Activated CD8-positive, alpha-beta memory T cell treated with anti-CD3 and anti-CD28 coated beads, Interleukin-2, amount 10 ng/mL, durations not matched to agents 7 days and 5 days (primary cell): ENCODE data around the gene MYO16. TPM values are rescaled to one million over a fixed set of nuclear protein-coding genes. Genes with fewer than 3 reads are reported as not detected.

Source experiments
- ATAC-seq: fragments of 150-1000 bp; cut with Tn5 transposase; one replicate; pipeline ENCODE4 v1.10.0; 2021; ENCODE audit warnings: moderate library complexity
- CTCF ChIA-PET: fragments of 350-600 bp; sonication (Branson Sonifier 250); formaldehyde crosslinking; loops from one replicate; lab custom pipeline; 2021; ENCODE audit warnings: antibody characterized with exemption; lab: Charles Lee
- DNase-seq: peaks from one replicate; pipeline ENCODE4 v3.0.0-alpha.2; 2020
- H3K27ac Mint-ChIP-seq: one replicate; pipeline ENCODE4 v1.8.0; 2021; ENCODE audit warnings: mild to moderate bottlenecking, mixed read lengths
- H3K27me3 Mint-ChIP-seq: one replicate; pipeline ENCODE4 v1.8.0; 2021; ENCODE audit warnings: mixed read lengths
- H3K36me3 Mint-ChIP-seq: one replicate; pipeline ENCODE4 v1.8.0; 2021; ENCODE audit warnings: mild to moderate bottlenecking, mixed read lengths
- H3K4me1 Mint-ChIP-seq: one replicate; pipeline ENCODE4 v1.8.0; 2021; ENCODE audit warnings: mixed read lengths
- H3K4me3 Mint-ChIP-seq: one replicate; pipeline ENCODE4 v1.8.0; 2021; ENCODE audit warnings: mild to moderate bottlenecking, moderate library complexity, mixed read lengths
- H3K9me3 Mint-ChIP-seq: one replicate; pipeline ENCODE4 v1.8.0; 2022; ENCODE audit warnings: low read depth, mixed read lengths
- total RNA-seq, 2 experiments: library from RNA; stranded (reverse); gene quantifications; one replicate each; pipeline ENCODE4 v1.2.3, GENCODE V29; 2021

Gene MYO16
- total RNA-seq, 2 experiments from 2014 or later: 0.05 TPM; not detected in 1

- Mint-ChIP-seq H3K36me3 (no peaks in the 10 kb centered on the region), H3K27ac (no peak overlapping the region), H3K27me3 (peaks cover 6% of the 10 kb centered on the region), H3K9me3 (no peaks in the 10 kb centered on the region), H3K4me1 (no peaks in the 10 kb centered on the region), H3K4me3 (no peak overlapping the region)
- CTCF ChIA-PET: no interaction called here
- DNase-seq (no peak), ATAC-seq (no peak)
Observed at GRCh38 chr13:109196948-109197347, 567.5 kb downstream of the MYO16 start.

DNA sequence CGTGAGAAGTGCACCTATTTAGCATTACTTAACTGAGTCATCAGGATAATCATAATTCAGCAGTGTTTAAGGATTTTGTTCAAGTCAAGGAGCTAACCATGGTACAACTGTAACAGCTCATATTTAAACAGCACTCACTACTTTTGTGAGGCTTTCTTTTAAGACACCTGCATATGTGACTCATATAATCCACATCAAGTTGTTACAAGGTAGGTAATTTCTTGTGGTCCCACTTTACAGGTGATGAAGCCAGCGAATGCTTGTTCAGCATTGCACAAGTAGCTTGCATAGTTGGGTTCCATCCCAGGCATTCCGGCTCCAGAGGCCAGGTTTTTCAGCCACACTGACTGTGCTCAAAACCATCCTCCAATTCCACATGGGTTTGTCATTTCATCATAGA is 569.2 kb downstream of the MYO16 start:
- DNase-seq (no peak), ATAC-seq (no peak)
- H3K4me1 Mint-ChIP-seq: no peaks in the 10 kb centered on the region
- H3K27ac Mint-ChIP-seq: no peak overlapping the region
- no peaks in the 10 kb centered on the region for H3K36me3 Mint-ChIP-seq
- CTCF ChIA-PET: no interaction called here
- H3K4me3 Mint-ChIP-seq: no peak overlapping the region
- H3K27me3 Mint-ChIP-seq: peaks cover 3% of the 10 kb centered on the region
- H3K9me3 Mint-ChIP-seq: no peaks in the 10 kb centered on the region

GRCh38 chr13:109199280-109199679 is 569.9 kb downstream of the MYO16 start:
- Mint-ChIP-seq H3K4me3 (no peak overlapping the region), H3K4me1 (no peaks in the 10 kb centered on the region)
- CTCF ChIA-PET: no interaction called here

GRCh38 chr13:109200556-109200955 is 571.1 kb downstream of the MYO16 start:
- H3K27me3 Mint-ChIP-seq: no peaks in the 10 kb centered on the region
- ATAC-seq (no peak), DNase-seq (no peak)
- no peaks in the 10 kb centered on the region for H3K4me1 Mint-ChIP-seq
- no peaks in the 10 kb centered on the region for H3K36me3 Mint-ChIP-seq
- H3K9me3 Mint-ChIP-seq: no peaks in the 10 kb centered on the region
- H3K27ac Mint-ChIP-seq: no peak overlapping the region
- CTCF ChIA-PET: no interaction called here
- H3K4me3 Mint-ChIP-seq: no peak overlapping the region

More at GRCh38 chr13:109199280-109199679, 569.9 kb downstream of the MYO16 start:
- H3K27ac Mint-ChIP-seq: no peak overlapping the region
- H3K36me3 Mint-ChIP-seq: no peaks in the 10 kb centered on the region
- ATAC-seq: no peak
- no peak for DNase-seq
- no peaks in the 10 kb centered on the region for H3K9me3 Mint-ChIP-seq
- peaks cover 3% of the 10 kb centered on the region for H3K27me3 Mint-ChIP-seq

DNA sequence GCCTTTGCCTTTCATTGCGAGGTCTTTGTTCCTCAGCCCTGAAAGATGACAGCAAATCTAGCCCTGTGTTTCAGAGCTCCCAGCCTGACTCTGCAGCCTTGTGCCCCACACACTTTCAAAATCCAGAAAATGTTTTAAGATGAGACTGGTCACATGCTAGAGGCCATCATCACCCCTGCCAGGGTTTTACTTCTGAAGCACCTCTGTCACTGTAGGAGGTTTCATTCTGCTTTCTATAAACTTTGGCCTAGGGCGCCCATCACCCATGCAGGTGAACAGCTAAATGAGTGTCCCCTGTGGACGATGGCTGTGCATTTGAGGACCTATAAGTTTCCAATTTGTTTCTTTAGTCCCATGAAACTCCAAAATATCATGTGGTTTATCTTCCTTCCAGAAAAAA is 574.2 kb downstream of the MYO16 start:
- Mint-ChIP-seq H3K4me1 (no peaks in the 10 kb centered on the region), H3K9me3 (peaks cover under 1% of the 10 kb centered on the region), H3K27ac (no peak overlapping the region), H3K36me3 (no peaks in the 10 kb centered on the region), H3K27me3 (no peaks in the 10 kb centered on the region), H3K4me3 (no peak overlapping the region)
- DNase-seq (no peak), ATAC-seq (no peak)
- CTCF ChIA-PET: no interaction called here

GRCh38 chr13:109204252-109204651 is 574.8 kb downstream of the MYO16 start:
- DNase-seq: no peak
- Mint-ChIP-seq H3K4me1 (no peaks in the 10 kb centered on the region), H3K9me3 (peaks cover 2% of the 10 kb centered on the region), H3K36me3 (no peaks in the 10 kb centered on the region), H3K27me3 (no peaks in the 10 kb centered on the region), H3K27ac (no peak overlapping the region), H3K4me3 (no peak overlapping the region)
- CTCF ChIA-PET: no interaction called here
- no peak for ATAC-seq

GRCh38 chr13:109204657-109205056 is 575.2 kb downstream of the MYO16 start:
- DNase-seq: no peak
- ATAC-seq: no peak
- Mint-ChIP-seq H3K27ac (no peak overlapping the region), H3K4me3 (no peak overlapping the region), H3K27me3 (no peaks in the 10 kb centered on the region), H3K9me3 (peaks cover 2% of the 10 kb centered on the region), H3K36me3 (no peaks in the 10 kb centered on the region), H3K4me1 (no peaks in the 10 kb centered on the region)
- CTCF ChIA-PET: no interaction called here

DNA sequence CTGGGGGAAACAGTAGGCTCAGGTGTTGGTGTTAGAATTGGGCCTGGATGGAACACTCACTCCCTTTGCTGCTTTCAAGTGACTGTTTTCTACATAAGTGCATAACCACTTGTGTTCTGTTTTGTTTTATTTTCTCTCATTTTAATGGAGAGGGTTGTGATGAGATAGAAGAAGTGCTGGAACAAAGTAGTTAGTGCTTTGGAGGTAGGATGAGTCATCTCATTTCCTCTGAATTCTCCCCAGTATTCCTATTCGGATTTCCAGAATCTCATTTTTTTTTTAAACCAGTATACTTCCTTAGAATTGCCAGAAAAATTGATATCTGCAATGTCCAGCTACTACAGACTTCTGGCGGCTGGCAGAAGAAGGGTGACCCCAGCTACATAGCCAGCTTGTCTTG is 575.9 kb downstream of the MYO16 start:
- no peak for ATAC-seq

GRCh38 chr13:109206616-109207015 is 577.2 kb downstream of the MYO16 start:
- no peak for DNase-seq
- H3K27me3 Mint-ChIP-seq: no peaks in the 10 kb centered on the region
- H3K36me3 Mint-ChIP-seq: no peaks in the 10 kb centered on the region
- no peak overlapping the region for H3K4me3 Mint-ChIP-seq
- H3K27ac Mint-ChIP-seq: no peak overlapping the region
- no peaks in the 10 kb centered on the region for H3K4me1 Mint-ChIP-seq
- peaks cover 2% of the 10 kb centered on the region for H3K9me3 Mint-ChIP-seq
- CTCF ChIA-PET: no interaction called here
- no peak for ATAC-seq

More for the DNA sequence above, 575.9 kb downstream of the MYO16 start:
- no peak overlapping the region for H3K27ac Mint-ChIP-seq
- H3K9me3 Mint-ChIP-seq: peaks cover 2% of the 10 kb centered on the region
- H3K4me1 Mint-ChIP-seq: no peaks in the 10 kb centered on the region
- no peaks in the 10 kb centered on the region for H3K27me3 Mint-ChIP-seq
- no peak overlapping the region for H3K4me3 Mint-ChIP-seq
- CTCF ChIA-PET: no interaction called here
- H3K36me3 Mint-ChIP-seq: no peaks in the 10 kb centered on the region
- no peak for DNase-seq

GRCh38 chr13:109207622-109208021 is 578.2 kb downstream of the MYO16 start:
- Mint-ChIP-seq H3K27ac (no peak overlapping the region), H3K27me3 (no peaks in the 10 kb centered on the region), H3K4me3 (no peak overlapping the region), H3K4me1 (no peaks in the 10 kb centered on the region), H3K9me3 (peaks cover 2% of the 10 kb centered on the region), H3K36me3 (no peaks in the 10 kb centered on the region)
- CTCF ChIA-PET: no interaction called here
- ATAC-seq (no peak), DNase-seq (no peak)

- no peaks in the 10 kb centered on the region for H3K4me1 Mint-ChIP-seq
- H3K9me3 Mint-ChIP-seq: peaks cover 2% of the 10 kb centered on the region
- DNase-seq (no peak), ATAC-seq (no peak)
- H3K4me3 Mint-ChIP-seq: no peak overlapping the region
- no peaks in the 10 kb centered on the region for H3K36me3 Mint-ChIP-seq
- H3K27me3 Mint-ChIP-seq: no peaks in the 10 kb centered on the region
- CTCF ChIA-PET: no interaction called here
- H3K27ac Mint-ChIP-seq: no peak overlapping the region
Observed at GRCh38 chr13:109208522-109208921, 579.1 kb downstream of the MYO16 start.

GRCh38 chr13:109209526-109209925 is 580.1 kb downstream of the MYO16 start:
- no peaks in the 10 kb centered on the region for H3K27me3 Mint-ChIP-seq
- H3K36me3 Mint-ChIP-seq: no peaks in the 10 kb centered on the region
- no peak overlapping the region for H3K4me3 Mint-ChIP-seq
- peaks cover 2% of the 10 kb centered on the region for H3K9me3 Mint-ChIP-seq
- DNase-seq (no peak), ATAC-seq (no peak)
- no peaks in the 10 kb centered on the region for H3K4me1 Mint-ChIP-seq
- CTCF ChIA-PET: no interaction called here
- H3K27ac Mint-ChIP-seq: no peak overlapping the region

- DNase-seq (no peak), ATAC-seq (no peak)
- CTCF ChIA-PET: no interaction called here
- H3K4me1 Mint-ChIP-seq: no peaks in the 10 kb centered on the region
- peaks cover 2% of the 10 kb centered on the region for H3K9me3 Mint-ChIP-seq
- H3K27me3 Mint-ChIP-seq: no peaks in the 10 kb centered on the region
- no peak overlapping the region for H3K4me3 Mint-ChIP-seq
- H3K27ac Mint-ChIP-seq: no peak overlapping the region
- no peaks in the 10 kb centered on the region for H3K36me3 Mint-ChIP-seq
Observed at GRCh38 chr13:109211616-109212015, 582.2 kb downstream of the MYO16 start.

DNA sequence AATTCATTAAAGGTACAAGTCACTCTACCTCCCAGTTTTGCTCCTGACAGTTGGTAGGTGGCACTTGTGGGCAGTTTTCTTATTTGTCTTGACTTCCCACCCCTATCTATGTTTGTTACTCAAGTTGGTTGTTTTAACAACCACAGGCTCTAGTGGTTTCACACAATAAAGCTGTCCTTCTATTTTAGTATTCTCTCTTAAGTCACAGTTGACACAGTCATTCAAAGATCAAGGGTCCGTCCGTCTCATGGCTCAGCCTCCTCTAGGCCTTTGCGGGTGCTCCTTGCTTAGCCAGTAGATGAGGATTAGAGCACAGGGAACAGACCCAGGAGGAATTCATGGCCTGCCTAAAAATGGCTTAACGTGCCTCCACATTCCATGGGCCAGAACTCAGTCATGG is 583.2 kb downstream of the MYO16 start:
- no peak for ATAC-seq
- Mint-ChIP-seq H3K4me3 (no peak overlapping the region), H3K27ac (no peak overlapping the region), H3K36me3 (no peaks in the 10 kb centered on the region), H3K9me3 (peaks cover 2% of the 10 kb centered on the region), H3K27me3 (no peaks in the 10 kb centered on the region), H3K4me1 (no peaks in the 10 kb centered on the region)
- CTCF ChIA-PET: no interaction called here
- DNase-seq: no peak

GRCh38 chr13:109213714-109214113 is 584.3 kb downstream of the MYO16 start:
- Mint-ChIP-seq H3K4me3 (no peak overlapping the region), H3K4me1 (no peaks in the 10 kb centered on the region), H3K9me3 (peaks cover under 1% of the 10 kb centered on the region), H3K27ac (no peak overlapping the region), H3K36me3 (no peaks in the 10 kb centered on the region), H3K27me3 (no peaks in the 10 kb centered on the region)
- CTCF ChIA-PET: no interaction called here
- DNase-seq: no peak
- ATAC-seq: no peak
